WTC11 (cell line): Measurements from ENCODE around the gene SEC61A2.

Source experiments
- ATF1 ChIP-seq: sonication (generic); formaldehyde crosslinking; IDR thresholded peaks from 2 replicates; pipeline ENCODE4 v1.8.1; 2023; ENCODE audit warnings: mild to moderate bottlenecking, moderate library complexity, missing genetic modification reagents
- GABPB1 ChIP-seq: sonication (generic); formaldehyde crosslinking; IDR thresholded peaks from 2 replicates; pipeline ENCODE4 v1.8.1; 2023; ENCODE audit warnings: mild to moderate bottlenecking, missing genetic modification reagents
- JUN ChIP-seq: sonication (generic); formaldehyde crosslinking; IDR thresholded peaks from 2 replicates; pipeline ENCODE4 v1.8.0; 2023; ENCODE audit warnings: mild to moderate bottlenecking, missing genetic modification reagents
- NFYB ChIP-seq: sonication (generic); formaldehyde crosslinking; conservative IDR thresholded peaks from 2 replicates; pipeline ENCODE4 v1.8.0; 2022; ENCODE audit warnings: low read depth, missing genetic modification reagents
- ZNF138 ChIP-seq: sonication (generic); formaldehyde crosslinking; conservative IDR thresholded peaks from 2 replicates; pipeline ENCODE4 v1.8.1; 2022; ENCODE audit warnings: mild to moderate bottlenecking, moderate library complexity, missing genetic modification reagents
- ZNF317 ChIP-seq: sonication (generic); formaldehyde crosslinking; IDR thresholded peaks from 2 replicates; pipeline ENCODE4 v1.8.1; 2023; ENCODE audit warnings: low read depth, mild to moderate bottlenecking, moderate library complexity, missing genetic modification reagents, borderline replicate concordance
- ZNF423 ChIP-seq: fragments of 250-450 bp; sonication (Bioruptor Pico); IDR thresholded peaks from 2 replicates; pipeline ENCODE4 v2.1.2; 2022; ENCODE audit warnings: mild to moderate bottlenecking, moderate library complexity
- TF ChIP-seq, protein P1 (sequence below): sonication (generic); formaldehyde crosslinking; IDR thresholded peaks from 2 replicates; pipeline ENCODE4 v1.8.1; 2023; ENCODE audit warnings: mild to moderate bottlenecking, missing genetic modification reagents, moderate library complexity
- TF ChIP-seq, protein P2 (sequence below): fragments of 200-600 bp; IDR thresholded peaks from 2 replicates; pipeline ENCODE4 v1.8.0; 2022; ENCODE audit warnings: antibody characterized with exemption
- TF ChIP-seq, protein P3 (sequence below): fragments of 250-450 bp; sonication (Bioruptor Pico); IDR thresholded peaks from 2 replicates; pipeline ENCODE4 v2.1.2; 2022; ENCODE audit warnings: mild to moderate bottlenecking, moderate library complexity
- TF ChIP-seq, protein P4 (sequence below): sonication (generic); formaldehyde crosslinking; IDR thresholded peaks from 2 replicates; pipeline ENCODE4 v1.8.1; 2023; ENCODE audit warnings: mild to moderate bottlenecking, missing genetic modification reagents, borderline replicate concordance
- TF ChIP-seq, protein P5 (sequence below): sonication (generic); formaldehyde crosslinking; IDR thresholded peaks from 2 replicates; pipeline ENCODE4 v1.8.1; 2022; ENCODE audit warnings: low read depth, mild to moderate bottlenecking, moderate library complexity, missing genetic modification reagents, borderline replicate concordance
- TF ChIP-seq, protein P6 (sequence below): sonication (generic); formaldehyde crosslinking; IDR thresholded peaks from 2 replicates; pipeline ENCODE4 v1.8.1; 2022; ENCODE audit warnings: mild to moderate bottlenecking, missing genetic modification reagents, moderate library complexity, borderline replicate concordance
- TF ChIP-seq, protein P7 (sequence below): sonication (generic); formaldehyde crosslinking; conservative IDR thresholded peaks from 2 replicates; pipeline ENCODE4 v1.8.1; 2022; ENCODE audit warnings: mild to moderate bottlenecking, missing genetic modification reagents

DNA sequence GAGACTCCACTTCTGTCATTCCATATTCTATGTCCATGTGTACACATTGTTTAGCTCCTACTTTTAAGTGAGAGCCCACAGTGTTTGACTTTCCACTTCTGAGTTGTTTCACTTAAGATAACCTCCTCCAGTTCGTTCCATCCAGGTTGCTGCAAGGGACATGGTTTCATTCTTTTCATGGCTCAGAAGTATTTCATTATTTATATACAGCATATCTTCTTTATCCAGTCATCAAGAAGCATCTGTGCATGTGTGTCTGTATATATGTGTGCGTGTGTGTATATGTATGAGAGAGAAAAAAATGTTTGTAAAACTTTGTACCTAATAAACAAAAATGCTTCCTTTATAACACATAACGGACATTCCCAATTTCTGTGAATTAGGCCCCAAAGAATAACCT, 6.2 kb downstream of the SEC61A2 start:
- TF ChIP-seq, protein P1, sequence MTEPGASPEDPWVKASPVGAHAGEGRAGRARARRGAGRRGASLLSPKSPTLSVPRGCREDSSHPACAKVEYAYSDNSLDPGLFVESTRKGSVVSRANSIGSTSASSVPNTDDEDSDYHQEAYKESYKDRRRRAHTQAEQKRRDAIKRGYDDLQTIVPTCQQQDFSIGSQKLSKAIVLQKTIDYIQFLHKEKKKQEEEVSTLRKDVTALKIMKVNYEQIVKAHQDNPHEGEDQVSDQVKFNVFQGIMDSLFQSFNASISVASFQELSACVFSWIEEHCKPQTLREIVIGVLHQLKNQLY = no peak
- TF ChIP-seq NFYB (CRISPR knock-in tag) (no peak), GABPB1 (no peak), ZNF423 (CRISPR knock-in tag) (no peak), ZNF138 (CRISPR knock-in tag) (no peak), ATF1 (CRISPR knock-in tag) (no peak), JUN (CRISPR knock-in tag) (no peak), ZNF317 (CRISPR knock-in tag) (no peak)
- TF ChIP-seq, protein P2, sequence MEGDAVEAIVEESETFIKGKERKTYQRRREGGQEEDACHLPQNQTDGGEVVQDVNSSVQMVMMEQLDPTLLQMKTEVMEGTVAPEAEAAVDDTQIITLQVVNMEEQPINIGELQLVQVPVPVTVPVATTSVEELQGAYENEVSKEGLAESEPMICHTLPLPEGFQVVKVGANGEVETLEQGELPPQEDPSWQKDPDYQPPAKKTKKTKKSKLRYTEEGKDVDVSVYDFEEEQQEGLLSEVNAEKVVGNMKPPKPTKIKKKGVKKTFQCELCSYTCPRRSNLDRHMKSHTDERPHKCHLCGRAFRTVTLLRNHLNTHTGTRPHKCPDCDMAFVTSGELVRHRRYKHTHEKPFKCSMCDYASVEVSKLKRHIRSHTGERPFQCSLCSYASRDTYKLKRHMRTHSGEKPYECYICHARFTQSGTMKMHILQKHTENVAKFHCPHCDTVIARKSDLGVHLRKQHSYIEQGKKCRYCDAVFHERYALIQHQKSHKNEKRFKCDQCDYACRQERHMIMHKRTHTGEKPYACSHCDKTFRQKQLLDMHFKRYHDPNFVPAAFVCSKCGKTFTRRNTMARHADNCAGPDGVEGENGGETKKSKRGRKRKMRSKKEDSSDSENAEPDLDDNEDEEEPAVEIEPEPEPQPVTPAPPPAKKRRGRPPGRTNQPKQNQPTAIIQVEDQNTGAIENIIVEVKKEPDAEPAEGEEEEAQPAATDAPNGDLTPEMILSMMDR = no peak
- TF ChIP-seq, protein P3, sequence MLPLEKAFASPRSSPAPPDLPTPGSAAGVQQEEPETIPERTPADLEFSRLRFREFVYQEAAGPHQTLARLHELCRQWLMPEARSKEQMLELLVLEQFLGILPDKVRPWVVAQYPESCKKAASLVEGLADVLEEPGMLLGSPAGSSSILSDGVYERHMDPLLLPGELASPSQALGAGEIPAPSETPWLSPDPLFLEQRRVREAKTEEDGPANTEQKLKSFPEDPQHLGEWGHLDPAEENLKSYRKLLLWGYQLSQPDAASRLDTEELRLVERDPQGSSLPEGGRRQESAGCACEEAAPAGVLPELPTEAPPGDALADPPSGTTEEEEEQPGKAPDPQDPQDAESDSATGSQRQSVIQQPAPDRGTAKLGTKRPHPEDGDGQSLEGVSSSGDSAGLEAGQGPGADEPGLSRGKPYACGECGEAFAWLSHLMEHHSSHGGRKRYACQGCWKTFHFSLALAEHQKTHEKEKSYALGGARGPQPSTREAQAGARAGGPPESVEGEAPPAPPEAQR (CRISPR knock-in tag) = no peak
- TF ChIP-seq, protein P4, sequence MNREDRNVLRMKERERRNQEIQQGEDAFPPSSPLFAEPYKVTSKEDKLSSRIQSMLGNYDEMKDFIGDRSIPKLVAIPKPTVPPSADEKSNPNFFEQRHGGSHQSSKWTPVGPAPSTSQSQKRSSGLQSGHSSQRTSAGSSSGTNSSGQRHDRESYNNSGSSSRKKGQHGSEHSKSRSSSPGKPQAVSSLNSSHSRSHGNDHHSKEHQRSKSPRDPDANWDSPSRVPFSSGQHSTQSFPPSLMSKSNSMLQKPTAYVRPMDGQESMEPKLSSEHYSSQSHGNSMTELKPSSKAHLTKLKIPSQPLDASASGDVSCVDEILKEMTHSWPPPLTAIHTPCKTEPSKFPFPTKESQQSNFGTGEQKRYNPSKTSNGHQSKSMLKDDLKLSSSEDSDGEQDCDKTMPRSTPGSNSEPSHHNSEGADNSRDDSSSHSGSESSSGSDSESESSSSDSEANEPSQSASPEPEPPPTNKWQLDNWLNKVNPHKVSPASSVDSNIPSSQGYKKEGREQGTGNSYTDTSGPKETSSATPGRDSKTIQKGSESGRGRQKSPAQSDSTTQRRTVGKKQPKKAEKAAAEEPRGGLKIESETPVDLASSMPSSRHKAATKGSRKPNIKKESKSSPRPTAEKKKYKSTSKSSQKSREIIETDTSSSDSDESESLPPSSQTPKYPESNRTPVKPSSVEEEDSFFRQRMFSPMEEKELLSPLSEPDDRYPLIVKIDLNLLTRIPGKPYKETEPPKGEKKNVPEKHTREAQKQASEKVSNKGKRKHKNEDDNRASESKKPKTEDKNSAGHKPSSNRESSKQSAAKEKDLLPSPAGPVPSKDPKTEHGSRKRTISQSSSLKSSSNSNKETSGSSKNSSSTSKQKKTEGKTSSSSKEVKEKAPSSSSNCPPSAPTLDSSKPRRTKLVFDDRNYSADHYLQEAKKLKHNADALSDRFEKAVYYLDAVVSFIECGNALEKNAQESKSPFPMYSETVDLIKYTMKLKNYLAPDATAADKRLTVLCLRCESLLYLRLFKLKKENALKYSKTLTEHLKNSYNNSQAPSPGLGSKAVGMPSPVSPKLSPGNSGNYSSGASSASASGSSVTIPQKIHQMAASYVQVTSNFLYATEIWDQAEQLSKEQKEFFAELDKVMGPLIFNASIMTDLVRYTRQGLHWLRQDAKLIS (CRISPR knock-in tag) = no peak
- TF ChIP-seq, protein P5, sequence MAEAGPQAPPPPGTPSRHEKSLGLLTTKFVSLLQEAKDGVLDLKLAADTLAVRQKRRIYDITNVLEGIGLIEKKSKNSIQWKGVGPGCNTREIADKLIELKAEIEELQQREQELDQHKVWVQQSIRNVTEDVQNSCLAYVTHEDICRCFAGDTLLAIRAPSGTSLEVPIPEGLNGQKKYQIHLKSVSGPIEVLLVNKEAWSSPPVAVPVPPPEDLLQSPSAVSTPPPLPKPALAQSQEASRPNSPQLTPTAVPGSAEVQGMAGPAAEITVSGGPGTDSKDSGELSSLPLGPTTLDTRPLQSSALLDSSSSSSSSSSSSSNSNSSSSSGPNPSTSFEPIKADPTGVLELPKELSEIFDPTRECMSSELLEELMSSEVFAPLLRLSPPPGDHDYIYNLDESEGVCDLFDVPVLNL (CRISPR knock-in tag) = no peak
- TF ChIP-seq, protein P6, sequence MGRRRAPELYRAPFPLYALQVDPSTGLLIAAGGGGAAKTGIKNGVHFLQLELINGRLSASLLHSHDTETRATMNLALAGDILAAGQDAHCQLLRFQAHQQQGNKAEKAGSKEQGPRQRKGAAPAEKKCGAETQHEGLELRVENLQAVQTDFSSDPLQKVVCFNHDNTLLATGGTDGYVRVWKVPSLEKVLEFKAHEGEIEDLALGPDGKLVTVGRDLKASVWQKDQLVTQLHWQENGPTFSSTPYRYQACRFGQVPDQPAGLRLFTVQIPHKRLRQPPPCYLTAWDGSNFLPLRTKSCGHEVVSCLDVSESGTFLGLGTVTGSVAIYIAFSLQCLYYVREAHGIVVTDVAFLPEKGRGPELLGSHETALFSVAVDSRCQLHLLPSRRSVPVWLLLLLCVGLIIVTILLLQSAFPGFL (CRISPR knock-in tag) = no peak
- TF ChIP-seq, protein P7, sequence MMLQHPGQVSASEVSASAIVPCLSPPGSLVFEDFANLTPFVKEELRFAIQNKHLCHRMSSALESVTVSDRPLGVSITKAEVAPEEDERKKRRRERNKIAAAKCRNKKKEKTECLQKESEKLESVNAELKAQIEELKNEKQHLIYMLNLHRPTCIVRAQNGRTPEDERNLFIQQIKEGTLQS (CRISPR knock-in tag) = no peak
